HuH-7 (cell line): Measurements from ENCODE around the gene FANK1.
"Not testable (repeated sequence)": the region's sequence is repeated elsewhere in the genome, so short reads cannot be mapped to it uniquely, and the experiment has no call there.

Experiments
- DNase-seq: peaks from one replicate; pipeline ENCODE4 v3.0.0; 2011; ENCODE audit warnings: low spot score

The FANK1 gene

GRCh38 chr10:126022841-126023240 is 126.5 kb downstream of the FANK1 start:
- no peak for DNase-seq

- DNase-seq = no peak
Observed at GRCh38 chr10:126027692-126028091, 131.3 kb downstream of the FANK1 start.

DNA sequence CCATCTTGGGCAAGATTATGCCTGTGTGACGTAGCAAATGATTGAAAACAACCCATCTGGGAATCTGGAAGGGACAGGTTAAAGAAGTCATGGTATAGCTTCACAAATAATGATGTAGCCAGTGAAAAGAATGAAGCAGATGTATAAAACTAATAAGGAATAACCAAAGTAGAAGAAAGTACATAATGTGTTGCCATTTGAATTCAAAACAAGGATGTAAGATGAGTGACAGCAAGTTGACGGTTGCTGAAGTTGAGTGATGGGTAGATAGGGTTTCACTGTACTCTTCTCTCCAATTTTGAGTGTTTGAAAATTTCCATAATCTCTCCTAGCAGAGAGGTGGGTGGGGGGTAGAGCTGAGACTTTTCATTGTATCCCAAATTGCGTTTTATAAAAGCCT is 133.6 kb downstream of the FANK1 start:
- DNase-seq = no peak

- no peak for DNase-seq
Observed at GRCh38 chr10:126034586-126034985, 138.2 kb downstream of the FANK1 start.

GRCh38 chr10:126036515-126036914 is 140.2 kb downstream of the FANK1 start:
- DNase-seq = no peak

DNA sequence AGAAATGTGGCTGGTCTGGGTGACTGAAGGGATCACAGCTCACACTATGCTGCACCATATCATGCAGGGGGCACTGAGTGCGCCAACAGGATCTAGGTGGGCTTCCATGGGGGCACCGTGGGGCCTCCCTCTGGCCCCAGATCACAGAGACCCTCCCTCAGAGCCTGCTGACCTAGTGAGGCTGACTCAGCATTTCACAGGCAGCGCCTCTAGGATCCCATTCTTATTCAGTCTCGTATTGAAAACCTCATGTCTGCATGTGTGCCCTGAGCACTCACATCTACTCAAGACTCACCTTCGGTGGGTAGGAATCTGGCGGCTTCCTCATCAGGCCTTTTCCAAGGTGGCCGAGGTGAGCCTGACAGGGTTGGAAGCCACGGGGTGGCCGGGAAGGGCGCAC is 141.6 kb downstream of the FANK1 start:
- no peak for DNase-seq

DNA sequence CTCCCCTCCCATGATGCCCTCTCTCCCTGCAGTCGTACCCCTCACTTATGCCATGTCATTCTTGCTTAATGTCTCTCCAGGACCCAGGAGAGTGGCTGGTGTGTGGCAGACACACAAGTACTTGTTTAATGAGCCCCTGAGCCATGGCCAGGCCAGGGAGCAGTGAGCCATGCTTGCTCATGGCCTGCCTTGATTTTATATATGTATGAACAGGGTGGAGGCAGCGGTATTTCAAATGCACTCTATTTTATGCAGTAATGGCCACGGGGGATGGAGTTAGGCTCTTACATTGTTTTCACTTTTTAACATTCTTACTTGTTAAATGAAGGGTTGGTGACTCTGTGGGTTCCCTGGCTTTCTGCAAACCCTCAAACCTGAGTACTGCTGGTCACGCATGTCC is 144.8 kb downstream of the FANK1 start:
- DNase-seq = no peak

GRCh38 chr10:126041804-126042231 is 145.5 kb downstream of the FANK1 start:
- DNase-seq = no peak

- DNase-seq = no peak
Observed at GRCh38 chr10:126042354-126042753, 146.0 kb downstream of the FANK1 start.

DNA sequence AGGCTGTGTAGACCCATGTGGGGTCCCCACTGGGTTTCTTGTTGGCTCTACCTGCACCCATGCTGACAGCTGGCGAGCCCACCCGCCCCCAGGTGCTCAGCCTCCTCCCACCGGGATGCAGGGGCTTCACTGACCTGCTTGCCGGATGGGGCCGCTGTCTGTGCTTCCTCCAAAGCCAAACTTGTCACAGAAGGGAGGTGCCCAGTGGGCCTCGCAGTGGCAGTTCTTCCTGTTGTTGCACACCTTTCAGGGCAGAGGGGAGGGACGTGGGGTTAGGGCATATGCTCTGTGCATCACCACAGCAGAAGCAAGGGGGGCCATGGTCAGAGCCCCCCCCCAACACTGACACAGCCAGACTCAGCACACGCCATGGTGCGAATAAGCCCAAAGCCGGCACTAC is 146.5 kb downstream of the FANK1 start:
- no peak for DNase-seq

DNA sequence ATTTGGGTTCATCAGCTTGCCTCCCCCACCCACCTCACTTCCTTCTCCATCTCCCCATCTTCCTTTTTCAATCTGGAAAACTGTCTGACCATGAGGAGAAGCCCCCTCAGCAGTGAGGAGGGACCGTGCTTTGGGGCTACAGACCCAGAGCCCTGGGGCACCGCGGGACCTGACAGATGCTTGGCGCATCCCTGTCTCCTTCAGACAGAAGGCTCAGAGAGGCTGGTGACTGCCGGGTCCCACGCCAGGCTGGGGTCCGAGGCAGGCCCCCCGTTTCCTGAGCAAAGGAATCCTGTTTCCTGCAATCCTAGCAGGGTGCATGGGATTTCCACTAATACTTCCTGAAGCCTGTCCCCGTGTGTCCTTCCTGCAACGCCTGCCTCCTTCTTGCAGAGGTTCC is 147.0 kb downstream of the FANK1 start:
- no peak for DNase-seq

DNA sequence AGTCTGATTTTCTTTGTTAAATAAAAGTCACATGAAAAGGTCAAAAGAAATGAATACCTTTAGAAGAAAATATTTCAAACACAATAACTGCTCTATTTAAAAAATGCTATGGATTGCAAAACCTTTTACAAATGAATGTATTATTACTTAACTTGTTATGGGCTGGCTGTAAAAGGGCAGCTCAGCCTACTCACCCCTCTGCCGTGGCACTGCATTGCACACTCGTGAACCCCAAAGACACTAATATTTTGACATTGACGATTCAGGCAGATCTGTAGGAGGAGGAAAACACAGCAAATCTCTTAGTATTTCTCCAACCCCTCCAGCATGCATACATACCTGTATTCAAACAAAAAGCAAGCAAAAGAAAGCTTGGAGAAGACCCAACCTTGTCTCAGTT is 149.5 kb downstream of the FANK1 start:
- no peak for DNase-seq

GRCh38 chr10:126046831-126047230 is 150.5 kb downstream of the FANK1 start:
- no peak for DNase-seq

DNA sequence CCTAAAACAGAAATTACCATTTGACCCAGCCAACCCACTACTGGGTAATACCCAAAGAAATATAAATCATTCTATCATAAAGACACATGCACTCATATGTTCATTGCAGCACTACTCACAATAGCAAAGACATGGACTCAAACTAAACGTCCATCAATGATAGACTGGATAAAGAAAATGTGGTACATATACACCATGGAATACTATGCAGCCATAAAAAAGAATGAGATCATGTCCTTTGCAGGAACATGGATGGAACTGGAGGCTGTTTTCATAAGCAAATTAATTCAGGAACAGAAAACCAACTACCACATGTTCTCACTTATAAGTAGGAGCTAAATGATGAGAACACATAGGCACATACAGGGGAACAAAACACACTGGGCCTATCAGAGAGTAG is 151.4 kb downstream of the FANK1 start:
- DNase-seq = not testable (repeated sequence)

- DNase-seq = no peak
Observed at GRCh38 chr10:126049759-126050700, 153.7 kb downstream of the FANK1 start.

DNA sequence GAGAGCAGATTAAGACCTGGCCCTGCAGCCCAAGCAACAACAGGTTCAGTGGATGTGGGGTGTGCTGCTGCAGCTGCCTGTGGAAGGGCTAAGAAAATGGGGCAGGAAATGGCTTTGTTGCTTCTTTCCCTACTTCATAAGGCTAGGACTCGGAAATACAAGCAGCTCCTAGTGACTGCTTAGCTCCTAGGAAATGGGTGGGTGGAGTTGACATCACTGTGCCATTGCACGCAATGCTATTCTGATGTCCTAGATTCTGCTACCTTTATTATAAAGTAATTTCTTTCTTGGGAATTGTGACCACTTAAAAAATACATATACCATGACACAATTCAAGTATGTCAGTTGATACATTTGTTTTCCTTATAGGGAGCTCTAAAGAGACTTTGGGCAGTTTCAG is 155.8 kb downstream of the FANK1 start:
- DNase-seq = no peak

DNA sequence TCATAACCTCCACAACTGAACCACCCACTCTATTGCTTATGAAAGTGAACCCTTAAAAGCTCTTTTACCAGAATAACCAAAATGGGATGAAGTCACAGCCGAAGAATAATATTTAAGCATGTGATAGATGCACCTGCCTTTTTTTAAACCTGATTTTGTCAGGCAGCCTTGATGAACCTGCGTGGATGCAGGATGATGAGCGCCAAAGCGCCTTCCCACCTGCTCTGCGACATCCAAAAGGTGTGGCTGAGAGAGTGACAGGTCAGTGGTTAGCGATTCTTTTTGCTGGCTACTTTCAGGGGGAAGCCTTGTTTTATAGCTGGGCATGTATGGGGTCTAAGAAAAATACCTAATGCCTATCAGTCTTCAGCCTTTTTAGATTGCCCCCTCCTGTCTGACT is 157.8 kb downstream of the FANK1 start:
- no peak for DNase-seq

- DNase-seq = no peak
Observed at GRCh38 chr10:126057494-126057893, 161.1 kb downstream of the FANK1 start.

- no peak for DNase-seq
Observed at GRCh38 chr10:126058104-126058503, 161.7 kb downstream of the FANK1 start.

GRCh38 chr10:126058507-126058906 is 162.1 kb downstream of the FANK1 start:
- DNase-seq = no peak
